Measurements from ENCODE around the gene MYDGF.

DNA sequence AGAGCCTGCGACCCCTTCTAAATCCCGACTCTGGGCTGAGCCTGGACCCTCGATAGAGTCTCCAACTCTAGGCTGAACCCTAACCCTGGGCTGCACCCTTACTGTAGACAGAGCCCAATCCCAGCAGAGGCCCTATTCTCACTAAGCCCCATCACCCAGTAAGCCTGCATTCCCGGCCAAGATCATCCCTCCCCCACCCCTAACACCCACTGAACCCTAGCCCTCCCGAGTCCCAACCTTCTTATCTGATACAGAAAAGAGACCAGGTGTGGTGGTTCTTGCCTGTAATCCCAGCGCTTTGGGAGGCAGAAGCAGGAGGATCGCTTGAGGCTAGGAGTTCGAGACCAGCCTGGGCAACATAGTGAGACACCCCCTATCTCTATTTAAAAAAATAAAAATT is 33.4 kb downstream of the MYDGF start:
- TF ChIP-seq, protein P1, sequence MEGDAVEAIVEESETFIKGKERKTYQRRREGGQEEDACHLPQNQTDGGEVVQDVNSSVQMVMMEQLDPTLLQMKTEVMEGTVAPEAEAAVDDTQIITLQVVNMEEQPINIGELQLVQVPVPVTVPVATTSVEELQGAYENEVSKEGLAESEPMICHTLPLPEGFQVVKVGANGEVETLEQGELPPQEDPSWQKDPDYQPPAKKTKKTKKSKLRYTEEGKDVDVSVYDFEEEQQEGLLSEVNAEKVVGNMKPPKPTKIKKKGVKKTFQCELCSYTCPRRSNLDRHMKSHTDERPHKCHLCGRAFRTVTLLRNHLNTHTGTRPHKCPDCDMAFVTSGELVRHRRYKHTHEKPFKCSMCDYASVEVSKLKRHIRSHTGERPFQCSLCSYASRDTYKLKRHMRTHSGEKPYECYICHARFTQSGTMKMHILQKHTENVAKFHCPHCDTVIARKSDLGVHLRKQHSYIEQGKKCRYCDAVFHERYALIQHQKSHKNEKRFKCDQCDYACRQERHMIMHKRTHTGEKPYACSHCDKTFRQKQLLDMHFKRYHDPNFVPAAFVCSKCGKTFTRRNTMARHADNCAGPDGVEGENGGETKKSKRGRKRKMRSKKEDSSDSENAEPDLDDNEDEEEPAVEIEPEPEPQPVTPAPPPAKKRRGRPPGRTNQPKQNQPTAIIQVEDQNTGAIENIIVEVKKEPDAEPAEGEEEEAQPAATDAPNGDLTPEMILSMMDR (conservative IDR thresholded peaks at IDR 0.05): no peak
- no peak for TF ChIP-seq ZFX (IDR thresholded peaks at IDR 0.05)

Data from C4-2B (cell line).